ENCODE measurements around the gene CDR2L. TPM values are rescaled to one million over a fixed set of nuclear protein-coding genes. Genes with fewer than 3 reads are reported as not detected.
A peak's percentile ranks its signal among the peaks of the same experiment; 100 is the strongest.

The CDR2L gene
- total and polyA plus RNA-seq, 4 donors: 0.70 to 1.5 (median 0.94) TPM

DNA sequence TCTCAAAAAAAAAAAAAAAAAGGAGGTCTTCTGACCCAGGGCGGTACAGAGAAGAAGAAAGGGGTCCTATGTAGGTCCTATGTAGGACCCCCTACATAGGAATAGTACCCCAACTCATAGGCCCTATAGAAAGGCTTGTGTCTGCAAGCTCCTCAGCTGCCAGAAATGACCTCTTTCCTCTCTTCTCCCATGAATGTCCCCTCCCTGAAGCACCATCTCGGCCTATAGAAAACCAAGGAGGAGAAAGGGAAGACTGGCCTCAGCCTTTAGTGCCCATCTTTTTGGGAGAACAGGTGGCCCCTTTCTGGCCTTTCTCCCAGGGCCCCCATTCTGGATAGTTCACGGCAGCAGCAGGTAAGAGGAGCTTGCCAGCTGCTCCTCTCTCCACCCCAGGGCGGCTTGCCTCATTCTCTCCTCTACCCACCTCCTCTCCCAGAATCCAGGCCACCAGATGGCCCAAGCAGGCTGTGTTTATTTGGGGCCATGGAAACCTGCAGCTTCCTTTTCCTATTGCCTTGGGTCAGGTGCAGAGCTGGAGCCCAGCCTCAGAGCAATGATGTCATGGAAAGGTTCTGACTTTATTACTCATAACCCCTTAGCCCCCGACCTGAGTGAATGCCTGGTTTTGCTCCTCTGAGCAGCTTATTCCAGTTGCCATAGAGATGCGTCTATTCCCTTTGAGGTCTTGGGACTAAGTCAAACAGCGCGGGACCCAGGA lies 23.4 kb downstream of the CDR2L start:
- Histone ChIP-seq H3K4me3 (ENCODE audit: low read depth in 1 of 3, low read length in 3 of 3) (no peak overlapping the region), H3K9ac (ENCODE audit: low read depth in 1 of 2, low read length in 2 of 2) (no peak overlapping the region), H3K36me3 (ENCODE audit: control insufficient read depth in 4 of 4, insufficient read depth in 3 of 4, low read depth in 1 of 4, low read length in 3 of 4) (peaks cover 0 to 3% (median 0%) of the 10 kb centered on the region in 4 donors), H3K4me1 (ENCODE audit: control insufficient read depth in 4 of 4, insufficient read depth in 4 of 4, low read length in 3 of 4) (peaks cover 4 to 20% (median 14%) of the 10 kb centered on the region in 4 donors), H3K27me3 (ENCODE audit: control insufficient read depth in 4 of 4, insufficient read depth in 4 of 4, low read length in 3 of 4) (no peaks in the 10 kb centered on the region), H3K27ac (ENCODE audit: low read depth in 1 of 2, low read length in 2 of 2) (no peak overlapping the region), H3K9me3 (ENCODE audit: control insufficient read depth in 4 of 4, low read length in 3 of 4) (no peaks in the 10 kb centered on the region)
- no peak for TF ChIP-seq HNF4G (IDR thresholded peaks at IDR 0.05)
- no peak for TF ChIP-seq FOXA1 (IDR thresholded peaks at IDR 0.05)
- no peak for TF ChIP-seq EGR1 (IDR thresholded peaks at IDR 0.05; ENCODE audit: low read depth in 2 of 2)
- TF ChIP-seq TAF1 (conservative IDR thresholded peaks at IDR 0.05): no peak
- DNase-seq (ENCODE audit: low spot score): no peak
- 80% methylated on average over 8 of the region's 8 CpGs for WGBS

DNA sequence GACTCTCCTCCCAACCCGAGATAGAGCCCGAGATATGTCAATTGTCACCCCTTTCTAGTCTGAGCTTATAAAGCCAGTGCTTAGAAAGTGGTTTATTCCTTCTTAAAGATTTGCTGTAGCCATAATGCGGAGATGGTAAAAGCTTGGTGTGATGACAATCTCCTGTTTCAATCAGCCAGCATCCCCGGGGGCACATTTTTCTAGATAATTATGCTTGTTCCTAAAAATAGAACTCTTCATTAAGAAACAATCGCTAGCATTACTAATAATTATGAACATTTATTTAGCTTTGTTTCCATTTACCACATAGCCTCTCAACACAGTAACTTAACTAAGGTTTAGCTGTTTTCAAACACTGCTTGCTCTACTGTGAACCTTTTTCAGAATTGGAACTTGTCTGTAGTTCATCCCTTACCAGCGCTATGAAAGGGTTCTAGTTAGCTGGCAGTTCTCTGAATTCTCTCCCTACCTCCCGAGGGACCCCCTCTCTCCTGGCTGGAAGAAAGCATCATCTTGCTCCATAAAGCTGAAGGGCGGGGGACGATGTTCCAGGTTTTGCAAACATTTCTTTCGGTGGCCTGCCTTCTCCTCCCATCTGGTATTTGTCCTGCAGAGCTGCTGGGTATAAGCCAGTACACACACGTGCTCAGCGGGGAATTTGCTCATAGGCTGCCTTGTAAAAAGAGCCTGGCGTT lies 24.1 kb downstream of the CDR2L start:
- no peak for DNase-seq (ENCODE audit: low spot score)

DNA sequence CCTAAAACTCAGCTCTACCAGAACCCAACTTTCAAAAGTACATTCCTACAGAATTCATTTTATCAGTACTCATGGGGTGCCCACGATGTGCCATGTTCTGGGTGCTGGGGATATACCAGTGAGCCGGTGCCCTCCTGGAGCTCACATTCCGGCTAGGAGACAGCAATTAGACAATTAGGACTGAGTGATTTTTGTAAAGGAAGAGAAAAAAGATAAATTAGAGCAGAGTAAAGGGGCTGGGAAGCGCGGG lies 24.6 kb downstream of the CDR2L start:
- H3K27ac ChIP-seq (ENCODE audit: low read depth in 1 of 2, low read length in 2 of 2): peak overlapping the region; percentile 42 to 72
- H3K4me1 ChIP-seq (ENCODE audit: control insufficient read depth in 4 of 4, insufficient read depth in 4 of 4, low read length in 3 of 4): peaks cover 4 to 20% (median 14%) of the 10 kb centered on the region in 4 donors
- peak overlapping the region; percentile 87 to 91 (median 90) for H3K4me3 ChIP-seq (ENCODE audit: low read depth in 1 of 3, low read length in 3 of 3)
- WGBS: 17% methylated on average over 5 of the region's 5 CpGs
- no peak overlapping the region for H3K9ac ChIP-seq (ENCODE audit: low read depth in 1 of 2, low read length in 2 of 2)
- no peaks in the 10 kb centered on the region for H3K27me3 ChIP-seq (ENCODE audit: control insufficient read depth in 4 of 4, insufficient read depth in 4 of 4, low read length in 3 of 4)
- TF ChIP-seq YY1 (IDR thresholded peaks at IDR 0.05): no peak
- no peak for TF ChIP-seq JUND (IDR thresholded peaks at IDR 0.05)
- TF ChIP-seq FOXA2 (IDR thresholded peaks at IDR 0.05): no peak
- TF ChIP-seq TAF1 (conservative IDR thresholded peaks at IDR 0.05): no peak
- no peak for DNase-seq (ENCODE audit: low spot score)
- no peaks in the 10 kb centered on the region for H3K9me3 ChIP-seq (ENCODE audit: control insufficient read depth in 4 of 4, low read length in 3 of 4)
- H3K36me3 ChIP-seq (ENCODE audit: control insufficient read depth in 4 of 4, insufficient read depth in 3 of 4, low read depth in 1 of 4, low read length in 3 of 4): peaks cover 0 to 3% (median 1%) of the 10 kb centered on the region in 4 donors

More for the DNA sequence above, 24.1 kb downstream of the CDR2L start:
- peaks cover 0 to 3% (median 0%) of the 10 kb centered on the region in 4 donors for H3K36me3 ChIP-seq (ENCODE audit: control insufficient read depth in 4 of 4, insufficient read depth in 3 of 4, low read depth in 1 of 4, low read length in 3 of 4)
- H3K27me3 ChIP-seq (ENCODE audit: control insufficient read depth in 4 of 4, insufficient read depth in 4 of 4, low read length in 3 of 4): no peaks in the 10 kb centered on the region
- H3K9me3 ChIP-seq (ENCODE audit: control insufficient read depth in 4 of 4, low read length in 3 of 4): no peaks in the 10 kb centered on the region
- whole genome bisulfite sequencing: 50% methylated on average over 13 of the region's 13 CpGs
- no peak overlapping the region for H3K9ac ChIP-seq (ENCODE audit: low read depth in 1 of 2, low read length in 2 of 2)
- H3K4me1 ChIP-seq (ENCODE audit: control insufficient read depth in 4 of 4, insufficient read depth in 4 of 4, low read length in 3 of 4): peaks cover 4 to 20% (median 14%) of the 10 kb centered on the region in 4 donors
- peak overlapping the region in 2 of 3 donors; percentile 90 to 91 for H3K4me3 ChIP-seq (ENCODE audit: low read depth in 1 of 3, low read length in 3 of 3)
- H3K27ac ChIP-seq (ENCODE audit: low read depth in 1 of 2, low read length in 2 of 2): peak overlapping the region; percentile 42 to 72
- TF ChIP-seq, protein P1, sequence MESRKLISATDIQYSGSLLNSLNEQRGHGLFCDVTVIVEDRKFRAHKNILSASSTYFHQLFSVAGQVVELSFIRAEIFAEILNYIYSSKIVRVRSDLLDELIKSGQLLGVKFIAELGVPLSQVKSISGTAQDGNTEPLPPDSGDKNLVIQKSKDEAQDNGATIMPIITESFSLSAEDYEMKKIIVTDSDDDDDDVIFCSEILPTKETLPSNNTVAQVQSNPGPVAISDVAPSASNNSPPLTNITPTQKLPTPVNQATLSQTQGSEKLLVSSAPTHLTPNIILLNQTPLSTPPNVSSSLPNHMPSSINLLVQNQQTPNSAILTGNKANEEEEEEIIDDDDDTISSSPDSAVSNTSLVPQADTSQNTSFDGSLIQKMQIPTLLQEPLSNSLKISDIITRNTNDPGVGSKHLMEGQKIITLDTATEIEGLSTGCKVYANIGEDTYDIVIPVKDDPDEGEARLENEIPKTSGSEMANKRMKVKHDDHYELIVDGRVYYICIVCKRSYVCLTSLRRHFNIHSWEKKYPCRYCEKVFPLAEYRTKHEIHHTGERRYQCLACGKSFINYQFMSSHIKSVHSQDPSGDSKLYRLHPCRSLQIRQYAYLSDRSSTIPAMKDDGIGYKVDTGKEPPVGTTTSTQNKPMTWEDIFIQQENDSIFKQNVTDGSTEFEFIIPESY (IDR thresholded peaks at IDR 0.05): no peak
- peak in 1 of 2 donors; percentile 16 for TF ChIP-seq RAD21 (IDR thresholded peaks at IDR 0.05)

DNA sequence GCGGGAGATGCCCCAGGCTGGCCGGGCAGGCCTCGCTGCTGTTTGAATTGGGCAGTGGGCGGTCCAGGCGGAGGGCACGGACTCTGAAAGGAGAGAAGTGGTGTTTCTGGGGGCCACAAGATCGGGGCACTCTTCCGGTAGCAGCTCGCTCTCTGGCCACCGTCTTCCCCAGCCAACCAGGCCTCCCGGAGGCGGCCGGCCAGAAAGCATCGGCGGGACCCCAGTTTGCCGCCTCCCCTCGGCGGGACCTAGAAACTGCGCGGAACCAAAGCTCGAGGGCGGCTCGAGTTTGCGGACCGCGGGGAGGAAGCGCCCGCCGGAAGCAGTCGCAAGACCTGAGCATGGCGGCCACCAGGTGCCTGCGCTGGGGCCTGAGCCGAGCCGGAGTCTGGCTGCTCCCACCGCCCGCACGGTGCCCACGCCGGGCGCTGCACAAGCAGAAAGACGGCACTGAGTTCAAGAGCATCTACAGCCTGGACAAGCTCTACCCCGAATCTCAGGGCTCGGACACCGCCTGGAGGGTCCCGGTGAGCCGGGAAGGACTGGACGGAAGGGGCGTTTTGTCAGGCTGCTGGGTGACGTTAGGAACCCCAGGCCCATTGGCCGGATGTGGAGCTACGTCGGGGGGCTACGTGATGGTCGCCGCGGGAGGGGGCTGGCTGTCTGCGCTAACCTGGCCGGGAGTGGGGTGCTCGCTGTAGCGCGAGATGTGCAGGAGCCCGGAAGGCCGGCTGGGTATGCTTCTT lies 25.1 kb downstream of the CDR2L start, which contains the start of gene MRPL58:
Gene MRPL58, plus strand, starts transcription at position 325 of the 746 bp plus-strand sequence. Its CDS starts 17 bp downstream, at position 342.
- 2% methylated on average over 63 of the region's 63 CpGs for WGBS
- TF ChIP-seq GABPA (IDR thresholded peaks at IDR 0.05 in 1 of 2, conservative IDR thresholded peaks at IDR 0.05 in 1 of 2) (peak; percentile 72 to 91), JUND (IDR thresholded peaks at IDR 0.05) (no peak), YY1 (IDR thresholded peaks at IDR 0.05) (peak; percentile 91), HNF4G (IDR thresholded peaks at IDR 0.05) (no peak), RAD21 (IDR thresholded peaks at IDR 0.05) (peak; percentile 46 to 56)
- TF ChIP-seq, protein P2, sequence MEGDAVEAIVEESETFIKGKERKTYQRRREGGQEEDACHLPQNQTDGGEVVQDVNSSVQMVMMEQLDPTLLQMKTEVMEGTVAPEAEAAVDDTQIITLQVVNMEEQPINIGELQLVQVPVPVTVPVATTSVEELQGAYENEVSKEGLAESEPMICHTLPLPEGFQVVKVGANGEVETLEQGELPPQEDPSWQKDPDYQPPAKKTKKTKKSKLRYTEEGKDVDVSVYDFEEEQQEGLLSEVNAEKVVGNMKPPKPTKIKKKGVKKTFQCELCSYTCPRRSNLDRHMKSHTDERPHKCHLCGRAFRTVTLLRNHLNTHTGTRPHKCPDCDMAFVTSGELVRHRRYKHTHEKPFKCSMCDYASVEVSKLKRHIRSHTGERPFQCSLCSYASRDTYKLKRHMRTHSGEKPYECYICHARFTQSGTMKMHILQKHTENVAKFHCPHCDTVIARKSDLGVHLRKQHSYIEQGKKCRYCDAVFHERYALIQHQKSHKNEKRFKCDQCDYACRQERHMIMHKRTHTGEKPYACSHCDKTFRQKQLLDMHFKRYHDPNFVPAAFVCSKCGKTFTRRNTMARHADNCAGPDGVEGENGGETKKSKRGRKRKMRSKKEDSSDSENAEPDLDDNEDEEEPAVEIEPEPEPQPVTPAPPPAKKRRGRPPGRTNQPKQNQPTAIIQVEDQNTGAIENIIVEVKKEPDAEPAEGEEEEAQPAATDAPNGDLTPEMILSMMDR (IDR thresholded peaks at IDR 0.05; ENCODE audit: low read depth, low read length, missing input control): peak; percentile 31
- H3K27me3 ChIP-seq (ENCODE audit: control insufficient read depth in 4 of 4, insufficient read depth in 4 of 4, low read length in 3 of 4): no peaks in the 10 kb centered on the region
- H3K9me3 ChIP-seq (ENCODE audit: control insufficient read depth in 4 of 4, low read length in 3 of 4): no peaks in the 10 kb centered on the region
- peak; percentile 84 for DNase-seq (ENCODE audit: low spot score)
- H3K36me3 ChIP-seq (ENCODE audit: control insufficient read depth in 4 of 4, insufficient read depth in 3 of 4, low read depth in 1 of 4, low read length in 3 of 4): peaks cover 0 to 3% (median 1%) of the 10 kb centered on the region in 4 donors
- peak within 1 kb of the TSS; percentile 87 to 91 (median 90) for H3K4me3 ChIP-seq (ENCODE audit: low read depth in 1 of 3, low read length in 3 of 3)
- H3K27ac ChIP-seq (ENCODE audit: low read depth in 1 of 2, low read length in 2 of 2): peak within 1 kb of the TSS; percentile 42 to 72
- peak within 1 kb of the TSS; percentile 9 to 75 for H3K9ac ChIP-seq (ENCODE audit: low read depth in 1 of 2, low read length in 2 of 2)
- H3K4me1 ChIP-seq (ENCODE audit: control insufficient read depth in 4 of 4, insufficient read depth in 4 of 4, low read length in 3 of 4): peaks cover 4 to 20% (median 14%) of the 10 kb centered on the region in 4 donors
